ENCODE measurements around the gene ATE1. TPM values are rescaled to one million over a fixed set of nuclear protein-coding genes. Genes with fewer than 3 reads are reported as not detected.

ATE1 gene
- total and polyA plus RNA-seq, 8 donors = 4.9 to 47.4 (median 9.1) TPM

DNA sequence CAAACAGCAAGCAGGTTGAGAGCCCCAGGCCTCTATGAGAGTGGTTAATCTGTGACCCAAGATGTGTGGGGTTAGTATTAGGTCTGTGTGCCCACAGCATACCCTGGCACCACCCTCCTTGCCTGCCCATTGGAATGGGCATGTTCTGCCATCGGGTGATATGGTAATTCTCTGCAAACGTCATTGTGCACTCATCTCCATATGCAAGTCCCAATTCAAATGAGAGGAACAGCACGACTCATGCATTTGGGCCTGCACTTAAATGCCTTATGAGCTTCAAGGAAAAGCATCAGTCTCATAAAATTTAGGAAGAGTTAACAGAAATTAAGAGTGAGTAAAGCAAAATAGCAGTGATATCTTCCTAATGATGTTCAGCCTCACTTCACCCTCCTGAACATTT lies 195.7 kb downstream of the ATE1 start:
- Histone ChIP-seq H3K9me3 (no peaks in the 10 kb centered on the region), H3K27ac (no peak overlapping the region), H3K27me3 (peaks cover 0 to 24% (median 5%) of the 10 kb centered on the region in 3 donors), H3K4me1 (peaks cover 0 to 11% (median 0%) of the 10 kb centered on the region in 4 donors), H3K36me3 (no peaks in the 10 kb centered on the region), H3K4me3 (no peak overlapping the region)
- WGBS, 5 donors = 76 to 87% (median 80%) methylated on average over 3 of the region's 3 CpGs
- TF ChIP-seq POLR2AphosphoS5 (IDR thresholded peaks at IDR 0.05) (no peak), POLR2A (IDR thresholded peaks at IDR 0.05) (no peak), EP300 (IDR thresholded peaks at IDR 0.05) (no peak)
- TF ChIP-seq, protein P1, sequence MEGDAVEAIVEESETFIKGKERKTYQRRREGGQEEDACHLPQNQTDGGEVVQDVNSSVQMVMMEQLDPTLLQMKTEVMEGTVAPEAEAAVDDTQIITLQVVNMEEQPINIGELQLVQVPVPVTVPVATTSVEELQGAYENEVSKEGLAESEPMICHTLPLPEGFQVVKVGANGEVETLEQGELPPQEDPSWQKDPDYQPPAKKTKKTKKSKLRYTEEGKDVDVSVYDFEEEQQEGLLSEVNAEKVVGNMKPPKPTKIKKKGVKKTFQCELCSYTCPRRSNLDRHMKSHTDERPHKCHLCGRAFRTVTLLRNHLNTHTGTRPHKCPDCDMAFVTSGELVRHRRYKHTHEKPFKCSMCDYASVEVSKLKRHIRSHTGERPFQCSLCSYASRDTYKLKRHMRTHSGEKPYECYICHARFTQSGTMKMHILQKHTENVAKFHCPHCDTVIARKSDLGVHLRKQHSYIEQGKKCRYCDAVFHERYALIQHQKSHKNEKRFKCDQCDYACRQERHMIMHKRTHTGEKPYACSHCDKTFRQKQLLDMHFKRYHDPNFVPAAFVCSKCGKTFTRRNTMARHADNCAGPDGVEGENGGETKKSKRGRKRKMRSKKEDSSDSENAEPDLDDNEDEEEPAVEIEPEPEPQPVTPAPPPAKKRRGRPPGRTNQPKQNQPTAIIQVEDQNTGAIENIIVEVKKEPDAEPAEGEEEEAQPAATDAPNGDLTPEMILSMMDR (IDR thresholded peaks at IDR 0.05) = no peak
- no peak for DNase-seq
- intact Hi-C loops (cut with DNase I; ENCODE audit: low total_unique reads) = loop anchor here (5.0 to 10.0 kb wide), 2 partner anchors 117 to 790 kb away; no protein-coding TSS in a partner anchor

DNA sequence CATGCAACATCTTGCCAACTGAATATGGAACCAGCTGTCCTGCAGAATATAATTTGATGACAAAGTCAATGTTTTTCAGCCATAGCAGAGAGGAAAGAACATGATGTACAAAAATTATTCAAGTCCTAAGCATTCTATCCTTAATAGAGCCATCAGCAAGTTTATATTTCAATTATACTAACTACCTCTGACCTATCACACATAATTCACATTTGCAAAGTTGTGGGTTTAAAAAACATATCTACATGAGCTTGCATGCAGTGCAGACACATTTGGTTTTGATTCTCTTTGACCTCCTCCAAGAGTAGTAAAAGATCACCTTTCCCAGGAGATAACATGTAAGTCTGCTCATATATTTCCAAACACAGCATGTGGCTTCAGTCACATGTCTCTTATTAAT lies 203.5 kb downstream of the ATE1 start:
- intact Hi-C loops (cut with DNase I; ENCODE audit: low total_unique reads) = no loop called here
- DNase-seq = no peak
- no peaks in the 10 kb centered on the region for H3K36me3 ChIP-seq
- no peaks in the 10 kb centered on the region for H3K27me3 ChIP-seq
- no peak overlapping the region for H3K4me3 ChIP-seq
- TF ChIP-seq EP300 (IDR thresholded peaks at IDR 0.05) (no peak), POLR2A (IDR thresholded peaks at IDR 0.05) (no peak), POLR2AphosphoS5 (IDR thresholded peaks at IDR 0.05) (no peak)
- TF ChIP-seq, protein P1 (IDR thresholded peaks at IDR 0.05) = no peak
- no peak overlapping the region for H3K27ac ChIP-seq
- no peaks in the 10 kb centered on the region for H3K9me3 ChIP-seq
- H3K4me1 ChIP-seq = no peaks in the 10 kb centered on the region

DNA sequence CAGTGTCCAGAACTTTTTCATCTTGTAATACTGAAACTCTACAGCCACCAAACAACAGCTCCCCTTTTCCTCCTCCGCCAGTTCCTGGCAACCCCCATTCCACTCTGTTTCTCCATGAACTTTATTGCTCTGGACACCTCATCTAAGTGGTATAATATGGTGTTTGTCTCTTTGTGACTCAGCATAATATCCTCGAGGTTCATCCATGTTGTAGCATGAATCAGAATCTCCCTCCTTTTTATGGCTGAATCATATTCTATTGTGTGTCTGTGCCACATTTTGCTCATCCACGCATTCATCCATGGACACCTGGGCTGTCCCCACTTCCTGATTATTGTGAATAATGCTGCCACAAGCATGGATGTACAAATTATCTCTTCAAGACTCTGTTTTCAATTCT lies 205.2 kb downstream of the ATE1 start:
- Histone ChIP-seq H3K4me1 (no peaks in the 10 kb centered on the region), H3K27me3 (no peaks in the 10 kb centered on the region), H3K36me3 (no peaks in the 10 kb centered on the region), H3K9me3 (no peaks in the 10 kb centered on the region), H3K4me3 (no peak overlapping the region), H3K27ac (no peak overlapping the region)
- TF ChIP-seq POLR2AphosphoS5 (IDR thresholded peaks at IDR 0.05) (no peak), EP300 (IDR thresholded peaks at IDR 0.05) (no peak), POLR2A (IDR thresholded peaks at IDR 0.05) (no peak)
- TF ChIP-seq, protein P1 (IDR thresholded peaks at IDR 0.05) = no peak
- WGBS, 5 donors = 83 to 91% (median 86%) methylated on average over 3 of the region's 3 CpGs
- intact Hi-C loops (cut with DNase I; ENCODE audit: low total_unique reads) = no loop called here
- DNase-seq = no peak

DNA sequence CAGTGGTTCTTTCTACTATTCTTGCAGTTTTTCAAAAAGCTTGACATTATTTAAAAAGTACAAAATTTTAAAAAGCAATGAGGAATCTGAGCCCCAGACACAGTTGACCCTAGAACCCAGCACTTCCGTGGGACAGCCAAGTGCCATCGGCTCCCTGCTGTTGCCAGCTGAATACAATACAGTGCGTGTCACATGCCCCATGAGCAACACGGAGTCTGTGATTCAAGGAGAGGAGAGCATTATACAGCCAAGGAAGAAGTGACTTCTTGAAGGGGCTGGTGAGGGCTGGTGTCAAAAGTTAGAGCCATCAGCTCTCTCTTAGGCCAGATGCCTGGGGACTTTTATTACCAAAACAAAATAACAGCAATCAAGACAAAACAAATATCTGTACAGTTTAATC lies 206.6 kb downstream of the ATE1 start:
- Histone ChIP-seq H3K27me3 (no peaks in the 10 kb centered on the region), H3K36me3 (no peaks in the 10 kb centered on the region), H3K9me3 (no peaks in the 10 kb centered on the region), H3K4me1 (no peaks in the 10 kb centered on the region), H3K4me3 (no peak overlapping the region), H3K27ac (no peak overlapping the region)
- no peak for DNase-seq
- 84 to 94% (median 87%) methylated on average over 4 of the region's 4 CpGs for WGBS, 5 donors
- TF ChIP-seq EP300 (IDR thresholded peaks at IDR 0.05) = no peak
- no peak for TF ChIP-seq POLR2AphosphoS5 (IDR thresholded peaks at IDR 0.05)
- TF ChIP-seq, protein P1 (IDR thresholded peaks at IDR 0.05) = no peak
- no peak for TF ChIP-seq POLR2A (IDR thresholded peaks at IDR 0.05)
- intact Hi-C loops (cut with DNase I; ENCODE audit: low total_unique reads) = no loop called here

All from stomach (tissue), 9 donors.